ENCODE measurements around the gene RPP21.

Gene RPP21

GRCh38 chr6:30322527-30323501 lies 22.1 kb upstream of the RPP21 start:
- in situ Hi-C loops (cut with MboI; ENCODE audit: low pct_unique_long_range_greater_than_20kb, low sequenced_read_pairs, unreplicated experiment): no loop called here
- no peak for TF ChIP-seq CTCF (IDR thresholded peaks at IDR 0.05; ENCODE audit: extremely low read depth, insufficient read depth, missing control alignments)
- DNase-seq (ENCODE audit: low spot score): no peak

- in situ Hi-C loops (cut with MboI; ENCODE audit: low pct_unique_long_range_greater_than_20kb, low sequenced_read_pairs, unreplicated experiment): no loop called here
Observed at GRCh38 chr6:30323806-30324205, 21.1 kb upstream of the RPP21 start.

GRCh38 chr6:30325150-30325872 lies 19.6 kb upstream of the RPP21 start:
- in situ Hi-C loops (cut with MboI; ENCODE audit: low pct_unique_long_range_greater_than_20kb, low sequenced_read_pairs, unreplicated experiment): no loop called here
- DNase-seq (ENCODE audit: low spot score): peak; percentile 85
- no peak for TF ChIP-seq CTCF (IDR thresholded peaks at IDR 0.05; ENCODE audit: extremely low read depth, insufficient read depth, missing control alignments)

More at GRCh38 chr6:30323806-30324205, 21.1 kb upstream of the RPP21 start:
- DNase-seq (ENCODE audit: low spot score): no peak
- no peak for TF ChIP-seq CTCF (IDR thresholded peaks at IDR 0.05; ENCODE audit: extremely low read depth, insufficient read depth, missing control alignments)

GRCh38 chr6:30325873-30326525 lies 19.0 kb upstream of the RPP21 start:
- peak; percentile 80 for DNase-seq (ENCODE audit: low spot score)
- in situ Hi-C loops (cut with MboI; ENCODE audit: low pct_unique_long_range_greater_than_20kb, low sequenced_read_pairs, unreplicated experiment): no loop called here
- no peak for TF ChIP-seq CTCF (IDR thresholded peaks at IDR 0.05; ENCODE audit: extremely low read depth, insufficient read depth, missing control alignments)

- peak; percentile 92 for DNase-seq (ENCODE audit: low spot score)
- TF ChIP-seq CTCF (IDR thresholded peaks at IDR 0.05; ENCODE audit: extremely low read depth, insufficient read depth, missing control alignments): no peak
- in situ Hi-C loops (cut with MboI; ENCODE audit: low pct_unique_long_range_greater_than_20kb, low sequenced_read_pairs, unreplicated experiment): no loop called here
Observed at GRCh38 chr6:30326526-30327231, 18.3 kb upstream of the RPP21 start, which contains the start of gene TRIM39. Gene TRIM39 (plus strand): TSS chr6:30326927. CDS start chr6:30329318, 2,391 bp downstream.

Measured in GM13977 (cell line).